Left lung (tissue), 10 donors: Measurements from ENCODE around the gene TXNDC11. TPM values are rescaled to one million over a fixed set of nuclear protein-coding genes. Genes with fewer than 3 reads are reported as not detected.

Source experiments
- ATAC-seq: fragments of 200-7000 bp; cut with Tn5 transposase; one replicate; pipeline ENCODE4 v1.9.1; 2020; ENCODE audit warnings: moderate library complexity
- DNase-seq, 4 donors: peaks; one replicate each; pipeline ENCODE4 v3.0.0-alpha.2; 2013 to 2020
- H3K27ac ChIP-seq, 2 donors: fragments of 200-600 bp; sonication (generic) in 1 of 2; one replicate each; pipeline versions ENCODE4 v1.5.0 to v1.8.0; 2020 to 2021
- H3K27me3 ChIP-seq, 2 donors: fragments of 200-600 bp; sonication (generic) in 1 of 2; one replicate each; pipeline versions ENCODE4 v1.5.0 to v1.8.0; 2020 to 2021
- H3K36me3 ChIP-seq, 2 donors: fragments of 200-600 bp; sonication (generic) in 1 of 2; one replicate each; pipeline versions ENCODE4 v1.5.0 to v1.8.0; 2020 to 2021
- H3K4me1 ChIP-seq, 2 donors: fragments of 200-600 bp; one replicate each; pipeline ENCODE4 v1.8.0; 2021
- H3K4me3 ChIP-seq, 2 donors: fragments of 200-600 bp; sonication (generic) in 1 of 2; one replicate each; pipeline versions ENCODE4 v1.5.0 to v1.8.0; 2020 to 2021; ENCODE audit warnings: mild to moderate bottlenecking in 1 of 2
- H3K9me3 ChIP-seq, 2 donors: fragments of 200-600 bp; sonication (generic) in 1 of 2; one replicate each; pipeline versions ENCODE4 v1.5.0 to v1.8.0; 2020 to 2021
- CTCF ChIP-seq, 2 donors: fragments of 200-600 bp; sonication (generic) in 1 of 2; IDR thresholded peaks; one replicate each; pipeline versions ENCODE4 v1.5.0 to v1.8.0; 2021; ENCODE audit warnings: antibody characterized with exemption in 2 of 2
- intact Hi-C, 2 donors: fragments of 100-400 bp; cut with DNase I; formaldehyde crosslinking; loops; one replicate each; pipeline versions ENCODE4 v1.11.2 to v1.14.2; 2022
- polyA plus RNA-seq, 6 donors: library from polyadenylated mRNA; unstranded; fragments of 120-200 nt; gene quantifications; one replicate each; pipeline ENCODE4 v1.2.1, GENCODE V29; 2013; ENCODE audit not compliant: insufficient read length in 6 of 6
- total RNA-seq, 2 donors: library from RNA; stranded (reverse); fragmentation: NEBNext Ultra II Directional; extraction: Animal tissue kit (Norgen Biotek cat#: 25700); gene quantifications; one replicate each; pipeline ENCODE4 v1.2.1, GENCODE V29; 2021
- donor health status: DM: no; HTN: yes; CAD: no.
- donor health status: DM: no; HTN: no; CAD: no.

Gene TXNDC11
- total and polyA plus RNA-seq, 8 donors = 33.9 to 76.8 (median 38.2) TPM

- H3K4me1 ChIP-seq = peaks cover 37 to 67% of the 10 kb centered on the region in 2 donors
- H3K27ac ChIP-seq = peak overlapping the region; percentile 82 to 88
- no peak for TF ChIP-seq CTCF (IDR thresholded peaks at IDR 0.05)
- H3K4me3 ChIP-seq = no peak overlapping the region
- ATAC-seq (no peak), DNase-seq (peak in 1 of 4 donors; percentile 35)
- no peaks in the 10 kb centered on the region for H3K9me3 ChIP-seq
- no peaks in the 10 kb centered on the region for H3K27me3 ChIP-seq
- intact Hi-C loops = no loop called here
- peaks cover 0 to 23% of the 10 kb centered on the region in 2 donors for H3K36me3 ChIP-seq
Observed at GRCh38 chr16:11784038-11784369, 41.3 kb upstream of the TXNDC11 start.

- Histone ChIP-seq H3K9me3 (no peaks in the 10 kb centered on the region), H3K36me3 (peaks cover 0 to 28% of the 10 kb centered on the region in 2 donors), H3K4me1 (peaks cover 37 to 61% of the 10 kb centered on the region in 2 donors), H3K27me3 (no peaks in the 10 kb centered on the region), H3K27ac (peak overlapping the region; percentile 82 to 88), H3K4me3 (no peak overlapping the region)
- intact Hi-C loops = no loop called here
- peak; percentile 76 for ATAC-seq
- no peak for TF ChIP-seq CTCF (IDR thresholded peaks at IDR 0.05)
- DNase-seq = peak in 1 of 4 donors; percentile 44
Observed at GRCh38 chr16:11783319-11784037, 40.8 kb upstream of the TXNDC11 start.

- no peak for ATAC-seq
- DNase-seq = no peak
- Histone ChIP-seq H3K9me3 (no peaks in the 10 kb centered on the region), H3K4me1 (peaks cover 37 to 50% of the 10 kb centered on the region in 2 donors), H3K27ac (peak overlapping the region; percentile 82 to 88), H3K4me3 (no peak overlapping the region), H3K27me3 (no peaks in the 10 kb centered on the region), H3K36me3 (peaks cover 0 to 45% of the 10 kb centered on the region in 2 donors)
- intact Hi-C loops = no loop called here
- TF ChIP-seq CTCF (IDR thresholded peaks at IDR 0.05) = no peak
Observed at GRCh38 chr16:11781773-11782172, 39.1 kb upstream of the TXNDC11 start.

- no peaks in the 10 kb centered on the region for H3K9me3 ChIP-seq
- no peak for ATAC-seq
- H3K4me3 ChIP-seq = no peak overlapping the region
- peak overlapping the region; percentile 82 to 88 for H3K27ac ChIP-seq
- TF ChIP-seq CTCF (IDR thresholded peaks at IDR 0.05) = no peak
- H3K27me3 ChIP-seq = no peaks in the 10 kb centered on the region
- peak in 1 of 4 donors; percentile 72 for DNase-seq
- H3K36me3 ChIP-seq = peaks cover 0 to 52% of the 10 kb centered on the region in 2 donors
- peaks cover 37 to 50% of the 10 kb centered on the region in 2 donors for H3K4me1 ChIP-seq
- intact Hi-C loops = no loop called here
Observed at GRCh38 chr16:11780991-11781680, 38.5 kb upstream of the TXNDC11 start.

- Histone ChIP-seq H3K27me3 (no peaks in the 10 kb centered on the region), H3K9me3 (no peaks in the 10 kb centered on the region), H3K36me3 (peaks cover 0 to 72% of the 10 kb centered on the region in 2 donors), H3K4me1 (peaks cover 31 to 35% of the 10 kb centered on the region in 2 donors), H3K27ac (no peak overlapping the region), H3K4me3 (no peak overlapping the region)
- ATAC-seq = no peak
- no peak for DNase-seq
- TF ChIP-seq CTCF (IDR thresholded peaks at IDR 0.05) = no peak
- intact Hi-C loops = loop anchor here in 1 of 2 donors (10.0 kb wide), 1 partner anchor 66 kb away; no protein-coding TSS in a partner anchor
Observed at GRCh38 chr16:11779074-11779473, 36.4 kb upstream of the TXNDC11 start.
